Vagina (tissue), 2 donors: ENCODE results near the gene LRRC34.

Experiments
- POLR2A ChIP-seq, 2 donors: fragments of 450-650 bp; IDR thresholded peaks; one replicate each; pipeline ENCODE4 v1.6.1; 2017; ENCODE audit warnings: antibody characterized with exemption in 2 of 2, mild to moderate bottlenecking in 2 of 2, moderate library complexity in 2 of 2
- TF ChIP-seq, protein P1 (sequence below), 3 experiments: fragments of 450-650 bp in 2 of 3; fragments of 200-600 bp in 1 of 3; sonication (generic) in 1 of 3; IDR thresholded peaks; one replicate each; pipeline ENCODE4 v1.5.1; 2017 to 2019; ENCODE audit warnings: antibody characterized with exemption in 3 of 3, mild to moderate bottlenecking in 2 of 3, moderate library complexity in 2 of 3

DNA sequence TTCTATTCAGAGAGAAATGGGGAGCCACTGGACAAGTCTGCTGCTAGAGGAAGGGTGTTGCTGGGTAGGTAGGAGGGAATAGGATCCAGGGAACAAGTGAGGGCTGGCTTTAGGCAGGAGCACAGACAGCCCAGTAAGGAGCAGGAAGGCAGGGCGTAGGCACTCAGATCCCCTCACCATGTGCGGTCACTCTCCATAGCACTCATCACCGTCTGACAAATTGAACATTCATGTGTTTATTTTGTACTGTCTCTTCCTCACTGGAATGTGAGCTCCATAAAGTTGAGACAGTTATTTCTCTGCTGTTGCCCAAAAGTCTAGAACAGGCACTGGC is 24.2 kb upstream of the LRRC34 start:
- TF ChIP-seq, protein P1, sequence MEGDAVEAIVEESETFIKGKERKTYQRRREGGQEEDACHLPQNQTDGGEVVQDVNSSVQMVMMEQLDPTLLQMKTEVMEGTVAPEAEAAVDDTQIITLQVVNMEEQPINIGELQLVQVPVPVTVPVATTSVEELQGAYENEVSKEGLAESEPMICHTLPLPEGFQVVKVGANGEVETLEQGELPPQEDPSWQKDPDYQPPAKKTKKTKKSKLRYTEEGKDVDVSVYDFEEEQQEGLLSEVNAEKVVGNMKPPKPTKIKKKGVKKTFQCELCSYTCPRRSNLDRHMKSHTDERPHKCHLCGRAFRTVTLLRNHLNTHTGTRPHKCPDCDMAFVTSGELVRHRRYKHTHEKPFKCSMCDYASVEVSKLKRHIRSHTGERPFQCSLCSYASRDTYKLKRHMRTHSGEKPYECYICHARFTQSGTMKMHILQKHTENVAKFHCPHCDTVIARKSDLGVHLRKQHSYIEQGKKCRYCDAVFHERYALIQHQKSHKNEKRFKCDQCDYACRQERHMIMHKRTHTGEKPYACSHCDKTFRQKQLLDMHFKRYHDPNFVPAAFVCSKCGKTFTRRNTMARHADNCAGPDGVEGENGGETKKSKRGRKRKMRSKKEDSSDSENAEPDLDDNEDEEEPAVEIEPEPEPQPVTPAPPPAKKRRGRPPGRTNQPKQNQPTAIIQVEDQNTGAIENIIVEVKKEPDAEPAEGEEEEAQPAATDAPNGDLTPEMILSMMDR (IDR thresholded peaks at IDR 0.05), result no peak
- TF ChIP-seq POLR2A (IDR thresholded peaks at IDR 0.05), result no peak
